Measurements from ENCODE around the gene ADORA1.
A peak's percentile ranks its signal among the peaks of the same experiment; 100 is the strongest.

The ADORA1 gene

GRCh38 chr1:203190949-203191348, 63.4 kb downstream of the ADORA1 start:
- no peak for DNase-seq

- no peak for DNase-seq
Measured at GRCh38 chr1:203196371-203196770, 68.8 kb downstream of the ADORA1 start.

- DNase-seq = no peak
Measured at GRCh38 chr1:203197625-203198024, 70.1 kb downstream of the ADORA1 start.

GRCh38 chr1:203199002-203199401, 71.5 kb downstream of the ADORA1 start:
- no peak for DNase-seq

- DNase-seq = no peak
Measured at GRCh38 chr1:203199481-203199815, 71.9 kb downstream of the ADORA1 start.

GRCh38 chr1:203199816-203200571, 72.5 kb downstream of the ADORA1 start:
- no peak for DNase-seq

GRCh38 chr1:203200916-203201315, 73.4 kb downstream of the ADORA1 start:
- DNase-seq = no peak

- no peak for DNase-seq
Measured at GRCh38 chr1:203201516-203202205, 74.1 kb downstream of the ADORA1 start.

- no peak for DNase-seq
Measured at GRCh38 chr1:203202431-203203245, 75.1 kb downstream of the ADORA1 start.

GRCh38 chr1:203204756-203205155, 77.2 kb downstream of the ADORA1 start:
- no peak for DNase-seq

GRCh38 chr1:203206129-203206687, 78.7 kb downstream of the ADORA1 start:
- DNase-seq = no peak

GRCh38 chr1:203207751-203208150, 80.2 kb downstream of the ADORA1 start:
- no peak for DNase-seq

- no peak for DNase-seq
Measured at GRCh38 chr1:203208181-203208580, 80.7 kb downstream of the ADORA1 start.

GRCh38 chr1:203210350-203210749, 82.8 kb downstream of the ADORA1 start:
- no peak for DNase-seq

- DNase-seq = no peak
Measured at GRCh38 chr1:203210988-203211387, 83.5 kb downstream of the ADORA1 start.

- no peak for DNase-seq
Measured at GRCh38 chr1:203211812-203212211, 84.3 kb downstream of the ADORA1 start.

- DNase-seq = no peak
Measured at GRCh38 chr1:203213126-203213525, 85.6 kb downstream of the ADORA1 start.

GRCh38 chr1:203214871-203215270, 87.3 kb downstream of the ADORA1 start:
- DNase-seq = no peak

- no peak for DNase-seq
Measured at GRCh38 chr1:203215573-203215972, 88.0 kb downstream of the ADORA1 start.

- DNase-seq = peak; percentile 33
Measured at GRCh38 chr1:203216274-203217138, 89.0 kb downstream of the ADORA1 start.

Data from activated CD4-positive, alpha-beta T cell treated with anti-CD3 and anti-CD28 coated beads, Interleukin-2, amount 50 U/mL, for 4 hours (primary cell).